HG02981 (cell line): ENCODE results near the gene SETD1A.
A peak's percentile ranks its signal among the peaks of the same experiment; 100 is the strongest.

Experiments
- ATAC-seq: cut with Tn5 transposase; IDR thresholded peaks from one replicate; pipeline ENCODE4 v1.9.1; 2021; ENCODE audit warnings: mild to moderate bottlenecking, moderate library complexity; ENCODE audit not compliant: unreplicated experiment

Gene SETD1A

DNA sequence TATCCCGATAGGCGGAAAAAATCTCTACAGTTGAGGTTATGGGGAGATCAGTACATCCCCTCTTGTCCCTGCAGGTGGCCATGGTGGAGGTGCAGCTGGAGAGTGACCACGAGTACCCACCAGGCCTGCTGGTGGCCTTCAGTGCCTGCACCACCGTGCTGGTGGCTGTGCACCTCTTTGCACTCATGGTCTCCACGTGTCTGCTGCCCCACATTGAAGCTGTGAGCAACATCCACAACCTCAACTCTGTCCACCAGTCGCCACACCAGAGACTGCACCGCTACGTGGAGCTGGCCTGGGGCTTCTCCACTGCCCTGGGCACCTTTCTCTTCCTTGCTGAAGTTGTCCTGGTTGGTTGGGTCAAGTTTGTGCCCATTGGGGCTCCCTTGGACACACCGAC is 4.4 kb upstream of the SETD1A start:
- ATAC-seq, result no peak

DNA sequence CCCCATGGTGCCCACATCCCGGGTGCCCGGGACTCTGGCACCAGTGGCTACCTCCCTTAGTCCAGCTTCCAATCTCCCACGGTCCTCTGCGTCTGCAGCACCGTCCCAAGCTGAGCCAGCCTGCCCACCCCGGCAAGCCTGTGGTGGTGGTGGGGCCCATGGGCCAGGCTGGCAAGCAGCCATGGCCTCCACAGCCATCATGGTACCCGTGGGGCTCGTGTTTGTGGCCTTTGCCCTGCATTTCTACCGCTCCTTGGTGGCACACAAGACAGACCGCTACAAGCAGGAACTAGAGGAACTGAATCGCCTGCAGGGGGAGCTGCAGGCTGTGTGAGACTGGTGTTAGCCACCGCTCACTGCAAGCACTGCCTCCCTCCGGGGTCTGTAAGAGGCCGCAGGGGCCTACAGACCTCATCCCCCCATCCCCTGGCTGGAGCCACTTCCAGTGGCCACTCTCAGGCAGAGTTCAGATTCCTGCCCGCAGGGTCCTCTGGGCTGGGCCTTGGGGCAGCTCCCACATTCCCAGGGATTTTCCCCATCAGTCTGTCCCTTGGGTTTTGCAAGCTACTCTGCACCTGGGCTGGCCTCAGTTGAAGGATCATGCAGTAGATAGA is 3.9 kb upstream of the SETD1A start:
- ATAC-seq, result no peak

DNA sequence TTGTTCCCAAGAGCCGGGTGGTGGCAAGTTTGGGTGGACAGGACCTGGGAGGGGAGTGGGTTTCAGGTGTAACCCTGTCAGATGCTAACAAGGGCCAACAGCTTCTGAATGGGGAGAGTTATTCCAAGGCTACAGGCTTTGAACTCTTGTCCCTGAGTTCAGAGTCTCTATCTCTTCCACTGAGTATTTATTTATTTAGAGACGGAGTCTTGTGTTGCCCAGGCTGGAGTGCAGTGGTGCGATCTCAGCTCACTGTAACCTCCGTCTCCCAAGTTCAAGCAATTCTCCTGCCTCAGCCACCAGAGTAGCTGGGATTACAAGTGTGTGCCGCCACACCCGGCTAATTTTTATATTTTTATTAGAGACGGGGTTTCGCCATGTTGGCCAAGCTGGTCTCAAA is 2.6 kb upstream of the SETD1A start:
- no peak for ATAC-seq

DNA sequence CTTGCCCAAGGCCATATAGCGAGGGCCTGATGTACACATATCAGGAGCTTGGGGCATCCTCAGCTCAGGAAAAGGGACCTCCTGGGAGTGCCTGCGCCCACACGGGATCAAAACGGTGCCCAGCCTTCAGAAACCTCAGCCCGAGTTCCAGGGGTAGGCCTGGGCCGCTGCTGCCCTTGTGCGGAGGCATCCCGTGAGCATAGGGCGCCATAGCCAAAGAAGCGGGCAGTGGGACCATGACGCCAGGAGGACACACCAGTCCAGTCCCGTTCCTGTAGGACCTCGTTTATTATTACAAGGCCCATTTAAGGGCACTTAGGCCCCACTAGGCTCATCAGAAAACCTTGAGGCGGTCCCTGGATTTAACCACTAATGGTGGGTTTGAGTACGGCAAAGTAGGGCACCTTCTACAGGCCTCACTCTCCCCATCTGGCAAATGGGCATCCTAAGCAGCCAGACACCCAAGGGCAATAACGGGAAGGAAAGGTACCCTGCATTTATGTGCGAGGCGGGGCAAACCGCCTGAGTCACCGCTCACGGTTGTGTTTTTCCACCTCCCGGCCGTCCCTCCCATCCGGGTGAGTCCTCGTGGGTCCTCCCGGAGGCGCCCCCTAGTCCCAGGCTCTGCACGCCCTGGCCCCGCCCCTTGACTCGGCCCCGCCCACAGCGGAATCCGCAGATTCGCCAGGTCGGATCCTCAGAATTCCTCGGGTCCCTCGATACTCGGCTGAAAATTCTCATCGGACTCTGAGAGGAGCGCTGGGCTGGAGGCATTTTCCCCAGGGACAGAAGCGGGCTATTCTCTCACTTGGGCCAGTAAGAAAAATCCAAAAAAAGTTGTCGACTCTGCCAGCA is 726 bp upstream of the SETD1A start:
- ATAC-seq, result peak; percentile 38

DNA sequence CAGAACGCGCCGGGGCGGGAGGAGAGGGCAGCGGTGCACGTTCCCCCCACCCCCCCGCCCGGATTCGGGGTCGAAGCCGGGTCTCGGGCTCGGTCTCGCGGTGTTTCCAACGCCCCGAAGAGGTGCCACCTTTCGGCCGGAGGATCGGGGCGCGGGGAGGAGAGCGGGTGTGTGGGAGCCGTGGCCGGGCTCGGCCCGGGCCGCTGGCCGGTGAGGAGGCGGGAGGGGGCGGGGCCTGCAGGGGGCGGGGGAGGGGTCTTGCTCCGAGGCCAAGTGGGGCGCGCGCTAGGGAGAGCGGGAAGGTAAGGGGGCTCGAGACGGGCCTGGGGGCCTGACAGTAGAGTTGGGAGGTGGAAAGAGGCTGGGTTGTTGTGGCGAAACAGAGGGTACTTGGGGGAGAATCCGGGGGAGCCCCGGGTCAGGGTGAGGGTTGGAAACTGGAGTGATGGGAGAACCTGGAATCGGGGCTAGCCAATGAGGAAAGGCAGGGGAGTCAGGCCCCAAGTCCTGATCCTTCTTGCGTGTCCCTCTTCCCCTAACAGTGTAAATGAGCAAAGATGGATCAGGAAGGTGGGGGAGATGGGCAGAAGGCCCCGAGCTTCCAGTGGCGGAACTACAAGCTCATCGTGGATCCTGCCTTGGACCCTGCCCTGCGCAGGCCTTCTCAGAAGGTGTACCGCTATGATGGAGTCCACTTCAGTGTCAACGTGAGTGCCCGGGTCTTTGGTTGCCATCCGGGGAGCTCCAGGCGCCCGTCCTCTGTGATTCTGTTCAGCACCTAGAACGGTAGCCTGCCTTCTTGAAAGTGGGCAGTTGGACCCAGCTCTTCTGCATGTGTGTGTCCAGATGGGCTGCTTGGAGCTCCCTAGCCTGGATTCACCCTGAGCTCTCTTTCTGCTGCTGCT is 873 bp downstream of the SETD1A start:
- ATAC-seq, result peak; percentile 26

DNA sequence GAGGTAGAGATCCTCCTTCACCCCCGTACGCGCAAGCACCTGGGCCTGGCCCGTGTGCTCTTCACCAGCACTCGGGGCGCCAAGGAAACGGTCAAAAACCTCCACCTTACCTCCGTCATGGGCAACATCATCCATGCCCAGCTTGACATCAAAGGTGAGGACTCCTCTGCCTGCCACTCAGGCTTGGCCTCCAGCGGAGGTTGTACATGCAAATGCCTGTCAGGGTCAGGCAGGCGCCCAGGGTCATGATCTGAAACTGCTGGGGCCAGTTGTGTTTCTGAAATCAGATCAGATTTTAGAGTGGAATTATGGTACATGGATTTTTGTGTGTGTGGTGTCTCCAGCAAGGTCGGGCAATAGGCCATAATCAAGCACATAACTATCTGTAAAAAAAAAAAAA is 3.8 kb downstream of the SETD1A start:
- no peak for ATAC-seq

DNA sequence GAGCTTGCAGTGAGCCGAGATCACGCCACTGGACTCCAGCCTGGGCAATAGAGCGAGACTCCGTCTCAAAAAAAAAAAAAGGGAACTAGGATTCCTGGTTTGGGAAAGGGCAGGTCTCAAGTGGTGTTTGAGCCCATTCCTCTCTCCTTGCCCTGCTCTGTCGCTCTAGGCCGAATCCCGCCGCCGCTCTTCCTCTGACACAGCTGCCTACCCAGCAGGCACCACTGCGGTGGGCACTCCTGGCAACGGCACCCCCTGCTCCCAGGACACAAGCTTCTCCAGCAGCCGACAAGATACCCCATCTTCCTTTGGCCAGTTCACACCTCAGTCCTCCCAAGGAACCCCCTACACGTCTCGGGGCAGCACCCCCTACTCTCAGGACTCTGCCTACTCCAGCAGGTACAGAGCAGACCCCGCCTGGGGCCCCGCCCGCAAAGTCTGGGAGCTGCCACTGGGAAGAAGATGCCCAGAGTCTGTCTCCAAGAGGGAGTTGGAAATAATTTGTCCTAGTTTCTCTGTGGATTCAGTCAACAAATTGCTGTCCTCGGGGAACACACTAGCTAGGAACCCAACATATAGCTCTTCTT is 6.5 kb downstream of the SETD1A start:
- ATAC-seq, result no peak

DNA sequence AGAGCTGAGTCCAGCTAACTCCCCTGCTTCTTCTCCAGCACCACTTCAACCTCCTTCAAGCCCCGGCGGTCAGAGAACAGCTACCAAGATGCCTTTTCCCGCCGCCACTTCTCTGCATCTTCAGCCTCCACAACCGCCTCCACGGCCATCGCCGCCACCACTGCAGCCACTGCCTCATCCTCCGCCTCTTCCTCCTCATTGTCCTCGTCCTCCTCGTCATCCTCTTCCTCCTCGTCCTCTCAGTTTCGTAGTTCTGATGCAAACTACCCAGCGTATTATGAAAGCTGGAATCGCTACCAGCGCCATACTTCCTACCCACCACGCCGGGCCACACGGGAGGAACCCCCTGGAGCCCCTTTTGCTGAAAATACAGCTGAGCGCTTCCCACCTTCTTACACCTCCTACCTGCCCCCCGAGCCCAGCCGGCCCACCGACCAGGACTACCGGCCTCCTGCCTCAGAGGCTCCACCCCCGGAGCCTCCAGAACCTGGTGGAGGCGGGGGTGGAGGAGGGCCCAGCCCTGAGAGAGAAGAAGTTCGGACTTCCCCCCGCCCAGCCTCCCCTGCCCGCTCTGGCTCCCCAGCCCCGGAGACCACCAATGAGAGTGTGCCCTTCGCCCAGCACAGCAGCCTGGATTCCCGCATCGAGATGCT is 7.1 kb downstream of the SETD1A start:
- no peak for ATAC-seq

DNA sequence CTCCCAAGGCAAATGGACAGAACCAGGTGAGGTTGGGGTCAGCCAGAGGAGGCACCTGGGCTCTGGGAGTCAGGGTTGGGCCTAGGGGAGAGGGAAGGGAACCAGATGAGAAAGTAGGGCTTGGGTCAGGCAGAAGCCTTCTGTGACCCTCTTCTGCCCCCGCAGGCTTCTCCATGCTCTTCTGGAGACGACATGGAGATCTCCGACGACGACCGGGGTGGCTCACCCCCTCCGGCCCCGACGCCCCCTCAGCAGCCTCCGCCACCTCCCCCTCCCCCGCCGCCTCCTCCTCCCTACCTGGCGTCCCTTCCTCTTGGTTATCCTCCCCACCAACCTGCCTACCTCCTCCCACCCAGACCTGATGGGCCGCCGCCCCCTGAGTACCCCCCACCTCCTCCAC is 7.9 kb downstream of the SETD1A start:
- ATAC-seq, result no peak

DNA sequence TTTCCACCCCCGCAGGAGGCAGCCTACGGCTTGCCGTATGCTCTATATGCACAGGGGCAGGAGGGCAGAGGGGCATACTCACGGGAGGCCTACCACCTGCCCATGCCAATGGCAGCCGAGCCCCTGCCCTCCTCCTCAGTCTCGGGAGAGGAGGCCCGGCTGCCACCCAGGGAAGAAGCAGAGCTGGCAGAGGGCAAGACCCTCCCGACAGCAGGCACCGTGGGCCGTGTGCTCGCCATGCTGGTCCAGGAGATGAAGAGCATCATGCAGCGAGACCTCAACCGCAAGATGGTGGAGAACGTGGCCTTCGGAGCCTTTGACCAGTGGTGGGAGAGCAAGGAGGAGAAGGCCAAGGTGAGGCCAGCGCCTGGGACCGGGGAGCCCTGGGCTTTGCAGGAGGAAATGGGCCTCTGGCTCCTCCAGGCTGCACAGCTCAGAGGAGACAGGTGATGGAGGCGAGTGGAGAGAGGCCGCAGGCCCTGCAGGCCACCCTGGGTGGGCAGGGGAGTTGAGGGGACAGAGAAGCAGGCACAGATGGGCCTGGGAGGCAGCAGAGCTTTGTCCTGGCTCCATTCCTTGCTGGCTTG is 8.6 kb downstream of the SETD1A start:
- no peak for ATAC-seq

DNA sequence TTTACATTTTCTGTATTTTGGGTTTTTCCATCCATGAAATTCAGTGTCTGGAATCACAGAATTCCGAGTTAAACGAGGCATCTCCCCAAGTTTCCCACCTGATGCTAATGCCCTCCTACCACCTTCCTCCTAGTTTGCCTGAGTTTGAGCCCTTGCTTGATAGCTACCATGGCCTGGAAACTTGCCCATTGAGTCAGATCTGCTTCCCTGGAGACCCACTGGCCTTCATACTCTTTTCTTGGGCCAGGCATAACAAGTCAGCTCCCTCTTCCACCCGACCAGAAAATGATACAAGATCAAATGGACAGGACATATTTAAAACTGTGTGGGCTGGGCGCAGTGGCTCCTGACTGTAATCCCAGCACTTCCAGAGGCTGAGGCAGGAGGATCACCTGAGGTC is 10.2 kb downstream of the SETD1A start:
- no peak for ATAC-seq

DNA sequence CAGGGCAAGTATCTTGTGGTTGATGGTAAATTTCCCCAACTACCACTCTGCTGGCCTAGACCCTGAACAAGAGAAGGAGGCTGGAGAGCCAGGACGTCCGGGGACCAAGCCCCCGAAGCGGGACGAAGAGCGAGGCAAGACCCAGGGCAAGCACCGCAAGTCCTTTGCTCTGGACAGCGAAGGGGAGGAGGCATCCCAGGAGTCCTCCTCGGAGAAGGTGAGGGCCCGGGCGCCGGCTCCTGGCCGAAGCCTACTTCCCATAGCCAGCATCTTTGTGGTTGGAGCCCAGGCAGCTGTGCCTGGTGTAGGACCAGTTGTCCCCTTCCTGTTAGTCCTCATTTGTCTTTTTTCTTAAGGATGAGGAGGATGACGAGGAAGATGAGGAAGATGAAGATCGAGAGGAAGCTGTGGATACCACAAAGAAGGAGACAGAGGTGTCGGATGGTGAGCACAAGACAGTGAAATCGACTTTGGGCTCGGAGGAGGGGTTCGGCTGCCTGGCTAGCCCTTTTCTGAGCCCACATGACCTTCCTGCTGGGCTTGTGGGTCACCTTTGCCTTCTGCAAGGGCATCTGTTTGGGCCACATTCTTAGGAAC is 11.8 kb downstream of the SETD1A start:
- ATAC-seq, result no peak

DNA sequence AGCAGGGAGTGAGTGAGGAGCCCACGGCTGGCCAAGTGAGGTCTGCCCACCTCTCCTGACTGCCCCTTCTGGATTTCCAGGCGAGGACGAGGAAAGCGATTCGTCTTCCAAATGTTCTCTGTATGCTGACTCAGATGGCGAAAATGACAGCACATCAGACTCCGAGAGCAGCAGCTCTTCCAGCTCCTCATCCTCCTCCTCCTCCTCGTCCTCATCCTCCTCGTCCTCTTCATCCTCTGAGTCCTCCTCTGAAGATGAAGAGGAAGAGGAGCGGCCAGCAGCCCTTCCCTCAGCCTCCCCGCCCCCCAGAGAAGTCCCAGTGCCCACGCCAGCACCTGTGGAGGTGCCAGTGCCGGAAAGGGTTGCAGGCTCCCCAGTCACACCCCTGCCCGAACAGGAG is 13.7 kb downstream of the SETD1A start:
- ATAC-seq, result no peak

DNA sequence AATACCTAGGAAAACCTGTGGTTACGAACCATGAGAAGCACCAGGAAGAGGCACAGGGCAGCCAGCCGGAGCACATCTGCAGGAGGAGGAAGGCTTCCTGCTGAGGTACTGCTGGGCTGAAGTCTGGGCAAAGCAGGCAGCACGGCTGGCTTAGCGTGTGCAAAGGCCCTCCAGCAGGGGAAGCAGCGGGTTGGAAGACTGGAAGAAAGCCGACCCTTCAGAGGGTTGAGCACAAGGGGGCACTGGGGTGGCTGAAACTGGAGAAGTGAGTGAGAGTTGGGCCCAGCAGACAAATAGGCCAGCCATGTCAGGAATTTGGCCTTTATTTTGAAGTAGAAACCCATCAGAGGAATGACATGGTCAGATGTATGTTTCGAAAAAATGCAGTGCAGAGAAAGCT is 15.3 kb downstream of the SETD1A start:
- ATAC-seq, result no peak

DNA sequence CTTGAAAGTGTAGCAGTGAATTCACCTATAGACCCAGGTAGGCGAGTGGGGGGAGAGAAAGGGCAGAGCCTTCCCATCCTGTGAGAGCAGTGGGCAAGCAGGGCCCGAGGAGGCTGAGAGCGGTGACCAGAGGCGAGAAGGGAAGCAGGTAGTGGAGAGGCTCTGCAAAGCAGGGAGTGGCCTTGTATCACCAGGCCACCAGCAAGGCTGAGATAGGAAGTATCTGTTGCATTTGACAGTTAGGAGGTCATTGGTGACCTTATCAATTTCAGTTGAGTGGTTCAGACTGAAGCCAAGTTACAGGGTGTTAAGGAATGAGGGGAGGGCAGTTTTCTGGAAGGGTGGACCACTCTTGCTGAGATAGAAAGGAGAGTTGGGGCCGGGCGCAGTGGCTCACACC is 16.8 kb downstream of the SETD1A start:
- ATAC-seq, result no peak

DNA sequence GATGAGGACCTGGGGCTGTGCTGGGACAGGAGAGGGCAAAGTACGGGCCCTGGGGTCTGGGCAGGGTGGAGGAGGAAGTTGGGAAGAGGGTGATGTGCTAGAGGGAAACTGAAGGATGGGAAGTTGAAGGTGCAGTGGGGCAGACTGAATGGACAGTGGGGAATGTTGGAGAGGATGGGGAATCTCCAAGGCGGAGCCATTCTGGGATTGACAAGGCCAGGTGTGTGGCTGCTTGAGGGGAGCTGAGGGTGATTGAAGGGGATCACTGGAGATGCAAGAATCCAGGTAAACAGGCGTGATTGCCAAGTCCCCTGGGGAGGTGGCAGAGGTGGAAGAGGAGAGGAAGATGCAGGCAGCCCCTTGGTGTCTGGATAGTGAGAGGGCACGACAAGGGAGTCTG is 18.9 kb downstream of the SETD1A start:
- ATAC-seq, result no peak

DNA sequence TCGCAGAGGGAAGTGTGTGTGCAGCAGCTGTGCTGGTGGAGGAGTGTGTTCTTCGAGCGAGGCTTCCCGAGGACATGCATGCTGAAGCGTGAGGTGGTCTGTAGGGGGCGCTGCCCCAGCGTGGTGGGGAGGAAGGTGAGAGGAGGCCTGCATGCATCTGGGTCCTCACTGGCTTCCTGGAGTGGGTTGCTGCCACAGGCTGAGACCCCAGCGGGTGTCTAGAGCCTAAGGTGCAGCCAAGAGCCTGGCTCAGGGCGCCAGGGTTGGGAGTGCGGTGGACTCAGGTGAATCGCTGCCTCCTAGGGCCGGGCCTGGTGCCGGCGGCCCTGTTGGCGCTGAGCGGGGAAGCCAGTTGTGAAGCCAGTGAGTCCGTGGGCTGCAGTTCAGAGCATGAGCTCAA is 19.9 kb downstream of the SETD1A start:
- ATAC-seq, result no peak

DNA sequence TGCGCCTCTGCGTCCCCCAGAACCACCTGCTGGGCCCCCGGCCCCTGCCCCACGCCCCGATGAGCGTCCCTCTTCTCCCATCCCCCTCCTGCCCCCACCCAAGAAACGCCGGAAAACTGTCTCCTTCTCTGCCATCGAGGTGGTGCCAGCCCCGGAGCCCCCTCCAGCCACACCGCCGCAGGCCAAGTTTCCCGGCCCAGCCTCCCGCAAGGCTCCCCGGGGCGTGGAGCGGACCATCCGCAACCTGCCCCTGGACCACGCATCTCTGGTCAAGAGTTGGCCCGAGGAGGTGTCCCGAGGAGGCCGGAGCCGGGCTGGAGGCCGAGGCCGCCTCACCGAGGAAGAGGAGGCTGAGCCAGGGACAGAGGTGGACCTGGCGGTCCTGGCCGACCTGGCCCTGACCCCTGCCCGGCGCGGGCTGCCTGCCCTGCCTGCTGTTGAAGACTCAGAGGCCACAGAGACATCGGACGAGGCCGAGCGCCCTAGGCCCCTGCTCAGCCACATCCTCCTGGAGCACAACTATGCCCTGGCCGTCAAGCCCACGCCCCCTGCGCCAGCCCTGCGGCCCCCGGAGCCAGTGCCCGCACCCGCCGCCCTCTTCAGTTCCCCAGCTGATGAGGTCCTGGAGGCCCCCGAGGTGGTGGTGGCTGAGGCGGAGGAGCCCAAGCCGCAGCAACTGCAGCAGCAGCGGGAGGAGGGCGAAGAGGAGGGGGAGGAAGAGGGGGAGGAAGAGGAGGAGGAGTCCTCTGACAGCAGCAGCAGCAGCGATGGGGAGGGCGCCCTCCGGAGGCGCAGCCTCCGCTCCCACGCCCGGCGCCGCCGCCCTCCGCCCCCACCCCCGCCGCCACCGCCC is 21.8 kb downstream of the SETD1A start:
- no peak for ATAC-seq

DNA sequence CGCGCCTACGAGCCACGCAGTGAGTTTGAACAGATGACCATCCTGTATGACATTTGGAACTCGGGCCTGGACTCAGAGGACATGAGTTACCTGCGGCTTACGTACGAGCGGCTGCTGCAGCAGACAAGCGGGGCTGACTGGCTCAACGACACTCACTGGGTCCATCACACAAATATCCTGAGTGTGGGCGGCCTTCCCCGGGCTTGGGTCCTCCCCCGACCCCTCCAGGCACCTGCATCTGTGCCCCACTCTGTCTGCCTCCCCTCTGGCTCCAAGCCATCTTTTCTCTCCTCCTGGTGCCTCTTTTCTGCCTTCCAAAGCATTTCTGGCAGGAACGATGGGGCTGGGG is 22.4 kb downstream of the SETD1A start:
- no peak for ATAC-seq
